ENCODE results near the gene CSMD2.

Gene CSMD2

GRCh38 chr1:33824321-33824720 lies 340.7 kb downstream of the CSMD2 start:
- in situ Hi-C loops (cut with HindIII; ENCODE audit: low sequenced_read_pairs) = no loop called here

DNA sequence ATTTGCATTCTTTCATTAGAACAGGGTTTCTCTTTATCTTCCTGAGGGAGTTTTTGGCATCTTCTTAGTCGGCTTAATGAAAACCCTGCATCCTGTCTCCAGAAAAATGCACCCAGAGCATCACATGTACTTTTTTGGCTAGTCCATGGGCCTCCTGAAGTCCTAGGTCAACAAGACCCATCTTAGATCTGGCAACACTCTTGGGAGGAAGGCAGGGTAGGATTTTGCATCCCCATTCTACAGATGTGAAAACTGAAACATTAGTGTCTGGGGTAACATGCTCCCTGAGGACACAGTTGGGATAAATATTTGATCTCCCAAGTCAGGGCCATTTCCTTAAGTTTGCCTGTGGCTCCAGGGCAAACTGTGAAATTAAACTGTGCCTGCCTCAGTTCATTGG lies 341.2 kb downstream of the CSMD2 start:
- in situ Hi-C loops (cut with HindIII; ENCODE audit: low sequenced_read_pairs) = no loop called here

DNA sequence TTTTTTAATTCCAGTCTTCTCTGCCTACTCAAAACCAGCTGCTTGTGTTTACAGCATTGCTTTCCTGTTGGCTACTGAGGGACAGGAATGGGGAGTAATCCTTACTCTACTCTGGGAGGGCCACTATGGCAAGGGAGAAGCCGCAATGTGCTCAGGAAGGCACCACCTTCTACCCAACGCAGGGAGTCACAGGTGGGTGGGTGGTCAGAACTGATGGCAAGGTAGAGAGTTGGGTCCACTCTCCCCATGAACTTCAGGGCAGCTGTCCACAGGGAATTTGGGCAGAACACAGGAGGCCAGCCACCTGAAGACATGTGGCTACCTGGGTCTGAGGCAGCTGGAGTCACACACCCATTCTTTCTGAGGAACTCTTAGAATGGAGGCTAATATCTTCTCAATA lies 341.6 kb downstream of the CSMD2 start:
- in situ Hi-C loops (cut with HindIII; ENCODE audit: low sequenced_read_pairs) = no loop called here

DNA sequence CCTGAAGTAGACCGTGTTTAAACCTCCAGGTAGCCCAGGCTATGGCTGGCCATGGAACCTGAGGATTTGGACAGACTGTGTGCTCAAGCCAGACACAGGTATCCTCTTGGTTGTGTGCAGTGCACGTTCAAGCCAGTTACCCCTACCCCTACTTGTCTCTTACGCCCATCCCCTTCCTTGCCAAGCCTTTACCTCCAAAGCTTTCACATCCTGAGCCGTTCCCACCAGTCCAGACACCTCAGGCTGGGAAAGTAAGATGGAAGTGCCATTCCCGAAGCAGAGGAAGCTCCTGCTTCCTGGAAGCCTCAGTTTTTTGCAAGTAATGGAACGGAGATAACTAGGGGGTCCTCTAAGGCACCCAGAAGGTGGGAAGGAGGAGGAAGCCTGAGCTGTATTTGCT lies 342.6 kb downstream of the CSMD2 start:
- in situ Hi-C loops (cut with HindIII; ENCODE audit: low sequenced_read_pairs) = no loop called here

GRCh38 chr1:33821291-33821690 lies 343.7 kb downstream of the CSMD2 start:
- in situ Hi-C loops (cut with HindIII; ENCODE audit: low sequenced_read_pairs) = no loop called here

GRCh38 chr1:33820804-33821203 lies 344.2 kb downstream of the CSMD2 start:
- in situ Hi-C loops (cut with HindIII; ENCODE audit: low sequenced_read_pairs) = no loop called here

DNA sequence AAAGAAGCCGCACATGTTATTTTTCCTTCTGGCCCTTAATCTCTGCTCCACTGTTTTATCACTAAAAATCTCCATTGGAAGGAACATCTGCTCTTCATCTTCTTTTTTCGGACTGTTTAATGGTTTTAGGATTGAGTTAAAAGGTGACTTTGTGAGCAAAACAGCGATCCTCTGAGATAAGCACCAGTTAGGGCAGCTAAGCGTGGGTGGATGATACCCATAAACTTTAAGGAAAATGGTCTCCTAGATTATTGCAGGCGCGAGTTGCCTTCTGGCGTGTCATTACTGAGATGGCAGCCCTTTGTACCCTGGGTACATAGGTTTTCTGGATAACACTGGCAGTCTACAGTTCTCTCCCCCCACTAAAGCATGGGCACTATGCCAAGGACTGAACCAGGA lies 345.1 kb downstream of the CSMD2 start:
- in situ Hi-C loops (cut with HindIII; ENCODE audit: low sequenced_read_pairs) = no loop called here

GRCh38 chr1:33819290-33819912 lies 345.6 kb downstream of the CSMD2 start:
- in situ Hi-C loops (cut with HindIII; ENCODE audit: low sequenced_read_pairs) = no loop called here

- in situ Hi-C loops (cut with HindIII; ENCODE audit: low sequenced_read_pairs) = no loop called here
These were observed 347.0 kb downstream of the CSMD2 start for GRCh38 chr1:33818071-33818470.

DNA sequence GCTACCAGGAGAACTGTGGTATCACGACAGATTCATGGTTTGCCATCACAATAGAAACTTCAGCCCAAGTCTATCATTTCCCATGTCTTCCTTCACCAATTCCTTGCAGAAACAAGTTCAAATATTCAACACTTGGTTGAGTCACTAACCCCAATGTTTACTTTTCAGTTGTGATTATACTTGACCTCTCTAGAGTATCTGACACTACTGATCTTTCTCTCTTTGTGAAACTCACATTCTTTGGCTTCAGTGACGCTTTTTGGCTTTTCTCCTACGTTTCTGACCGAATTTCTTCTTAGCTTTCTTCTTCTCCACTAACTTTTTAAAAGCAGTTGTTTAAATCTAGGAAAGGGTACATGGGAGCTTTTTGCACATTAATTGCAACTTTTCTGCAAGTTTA lies 350.0 kb downstream of the CSMD2 start:
- in situ Hi-C loops (cut with HindIII; ENCODE audit: low sequenced_read_pairs) = no loop called here

DNA sequence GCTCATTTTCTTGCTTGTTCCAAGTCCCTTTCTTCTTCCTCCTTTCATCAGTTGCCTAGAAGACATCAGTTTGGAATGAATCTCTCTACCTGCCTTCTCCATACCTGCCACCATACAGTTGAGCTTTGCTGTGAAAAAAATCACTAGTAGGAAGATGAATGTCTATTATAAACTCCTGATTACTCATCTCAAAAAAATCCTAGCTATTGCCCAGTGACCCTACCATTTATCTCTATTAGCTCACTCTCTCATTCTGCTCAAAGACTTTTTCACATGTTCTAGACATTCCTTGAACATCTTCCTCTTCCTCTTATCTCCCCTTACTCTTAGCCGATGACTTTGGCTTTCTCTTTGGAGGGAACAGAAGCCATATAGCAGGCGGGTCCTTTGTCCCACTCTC lies 350.9 kb downstream of the CSMD2 start:
- in situ Hi-C loops (cut with HindIII; ENCODE audit: low sequenced_read_pairs) = no loop called here

DNA sequence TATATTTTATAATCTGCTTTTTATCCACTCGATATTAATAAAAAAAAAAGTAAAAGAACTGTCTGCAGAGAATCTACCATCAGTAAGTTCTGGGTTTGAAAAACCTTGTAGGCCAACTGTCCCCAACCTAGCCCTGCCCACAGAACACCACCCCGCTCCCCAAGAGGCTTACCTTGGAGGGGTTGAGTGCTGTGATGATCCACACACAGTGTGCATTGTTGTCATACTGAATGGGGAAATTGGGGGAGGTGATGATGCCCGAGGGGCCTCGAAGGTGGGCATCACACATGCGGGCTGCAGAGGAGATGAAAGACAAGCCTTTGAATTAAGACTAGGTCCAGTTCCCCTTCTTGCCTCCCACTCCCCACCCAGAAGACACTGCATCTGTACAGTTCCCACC lies 354.5 kb downstream of the CSMD2 start:
- in situ Hi-C loops (cut with HindIII; ENCODE audit: low sequenced_read_pairs) = no loop called here

- in situ Hi-C loops (cut with HindIII; ENCODE audit: low sequenced_read_pairs) = no loop called here
These were observed 359.0 kb downstream of the CSMD2 start for GRCh38 chr1:33805988-33806387.

DNA sequence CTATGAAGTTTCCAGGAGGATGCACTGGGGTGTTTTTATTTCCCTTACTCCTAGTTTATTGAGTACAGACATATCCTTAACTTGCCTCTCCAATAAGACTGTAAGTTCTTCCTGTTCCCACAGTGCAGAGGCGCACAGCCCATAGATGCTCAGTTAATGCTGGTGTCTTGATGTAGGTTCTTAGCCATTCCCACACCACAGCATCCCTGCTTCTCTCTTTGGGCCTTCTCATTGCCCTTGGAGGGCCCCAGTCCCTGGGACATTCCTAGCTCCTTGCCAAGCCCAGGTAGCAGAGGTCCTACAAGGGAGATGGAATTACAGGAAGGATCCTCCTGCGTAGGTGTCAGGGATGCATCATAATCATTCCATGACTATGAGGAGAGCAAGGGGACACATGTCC lies 362.8 kb downstream of the CSMD2 start:
- in situ Hi-C loops (cut with HindIII; ENCODE audit: low sequenced_read_pairs) = no loop called here

GRCh38 chr1:33797849-33798248 lies 367.2 kb downstream of the CSMD2 start:
- in situ Hi-C loops (cut with HindIII; ENCODE audit: low sequenced_read_pairs) = no loop called here

DNA sequence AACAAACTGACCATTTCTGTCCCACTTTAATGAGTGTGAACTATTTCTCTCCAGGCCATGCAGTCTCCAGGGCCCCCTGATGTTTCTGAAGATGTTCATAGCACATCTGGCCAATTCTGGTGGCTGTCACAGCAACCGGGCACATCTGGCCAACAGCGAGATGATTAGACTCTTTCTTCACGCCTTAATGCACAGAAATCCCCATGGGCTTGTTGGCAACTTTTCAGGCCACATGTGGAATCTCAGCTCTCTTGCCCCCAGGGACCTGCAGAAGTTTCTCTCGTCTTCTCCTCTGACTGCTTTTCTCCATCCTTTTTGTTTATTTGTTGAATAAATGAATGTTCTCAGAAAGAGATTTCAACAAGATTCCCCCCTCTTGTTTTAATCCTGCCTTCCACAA lies 372.4 kb downstream of the CSMD2 start:
- in situ Hi-C loops (cut with HindIII; ENCODE audit: low sequenced_read_pairs) = no loop called here

GRCh38 chr1:33792216-33792615 lies 372.8 kb downstream of the CSMD2 start:
- in situ Hi-C loops (cut with HindIII; ENCODE audit: low sequenced_read_pairs) = no loop called here

DNA sequence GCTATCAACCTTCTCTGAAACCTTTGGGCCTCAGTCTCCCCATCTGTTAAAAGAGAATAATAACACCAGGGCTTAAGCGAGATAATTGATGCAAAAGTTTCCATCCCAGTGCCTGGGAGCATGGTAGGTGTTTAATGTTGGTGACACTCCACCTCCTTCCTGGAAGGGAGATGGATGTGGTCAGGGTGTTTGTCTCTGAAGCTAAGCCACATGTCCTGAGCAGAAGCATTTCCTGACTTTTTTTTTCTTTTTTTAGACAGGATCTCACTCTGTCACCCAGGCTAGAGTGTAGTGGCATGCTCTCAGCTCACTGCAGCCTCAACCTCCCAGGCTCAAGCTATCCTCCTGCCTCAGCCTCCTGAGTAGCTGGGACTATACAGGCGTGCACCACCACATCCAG lies 373.8 kb downstream of the CSMD2 start:
- in situ Hi-C loops (cut with HindIII; ENCODE audit: low sequenced_read_pairs) = no loop called here

DNA sequence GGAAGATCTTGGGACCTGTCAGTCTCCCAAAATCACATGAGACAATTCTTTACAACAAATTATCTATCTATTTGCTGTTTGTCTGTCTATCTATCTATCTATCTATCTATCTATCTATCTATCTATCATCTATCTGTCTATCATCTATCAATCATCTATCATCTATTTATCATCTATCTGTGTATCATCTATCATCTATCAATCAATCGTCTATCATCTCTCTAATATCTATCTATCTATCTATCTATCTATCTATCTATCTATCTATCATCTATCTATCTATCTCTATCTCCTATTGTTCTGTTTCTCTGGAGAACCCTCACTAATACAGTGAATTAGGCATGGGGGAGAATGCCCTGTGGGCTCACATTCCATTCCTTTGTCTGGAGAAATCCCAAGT lies 374.5 kb downstream of the CSMD2 start:
- in situ Hi-C loops (cut with HindIII; ENCODE audit: low sequenced_read_pairs) = no loop called here

DNA sequence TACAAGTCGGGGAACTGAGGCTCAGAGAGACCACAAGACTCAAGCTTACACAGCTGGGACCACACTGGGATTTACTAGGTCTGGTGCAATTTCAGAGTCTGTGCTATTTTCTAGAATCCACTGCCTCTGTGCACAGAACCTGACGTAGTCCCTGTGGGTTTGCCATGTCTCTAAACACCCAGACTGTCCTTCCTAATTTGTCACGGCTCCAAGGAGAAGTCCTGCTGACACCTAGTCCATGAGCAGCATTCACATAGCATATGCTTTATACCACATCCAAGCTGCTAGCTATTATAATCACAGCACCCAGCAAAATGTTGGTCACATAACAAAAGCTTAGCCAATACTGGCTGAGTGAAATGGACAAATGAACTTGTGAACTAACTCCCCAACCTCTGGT lies 380.2 kb downstream of the CSMD2 start:
- in situ Hi-C loops (cut with HindIII; ENCODE audit: low sequenced_read_pairs) = no loop called here

DNA sequence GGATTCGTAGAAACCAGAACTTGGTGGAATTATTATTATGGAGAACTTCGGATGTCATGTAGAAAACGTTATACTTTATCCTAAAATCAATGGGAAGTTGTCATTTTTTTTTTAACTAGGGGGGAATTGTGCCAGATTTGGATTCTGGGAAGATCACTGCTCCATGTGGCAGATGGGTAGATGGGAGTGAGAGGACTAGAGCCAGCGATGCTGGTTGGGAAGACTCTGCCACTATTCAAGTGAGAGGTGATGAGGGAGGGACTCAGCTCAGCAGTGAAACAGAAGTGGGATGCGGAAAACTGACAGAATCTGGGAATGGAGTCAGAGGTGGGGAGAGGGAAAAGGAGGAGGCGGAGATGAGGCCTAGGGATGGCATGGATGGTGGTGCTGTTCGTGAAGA lies 382.3 kb downstream of the CSMD2 start:
- in situ Hi-C loops (cut with HindIII; ENCODE audit: low sequenced_read_pairs) = no loop called here

GRCh38 chr1:33781652-33782051 lies 383.4 kb downstream of the CSMD2 start:
- in situ Hi-C loops (cut with HindIII; ENCODE audit: low sequenced_read_pairs) = no loop called here

GRCh38 chr1:33777337-33777736 lies 387.7 kb downstream of the CSMD2 start:
- in situ Hi-C loops (cut with HindIII; ENCODE audit: low sequenced_read_pairs) = no loop called here

- in situ Hi-C loops (cut with HindIII; ENCODE audit: low sequenced_read_pairs) = no loop called here
These were observed 396.2 kb downstream of the CSMD2 start for GRCh38 chr1:33768821-33769220.

Measured in DLD1 (cell line).